GM23338 (cell line): Measurements from ENCODE around the gene SUCLG2. TPM values are rescaled to one million over a fixed set of nuclear protein-coding genes. Genes with fewer than 3 reads are reported as not detected.
A peak's percentile ranks its signal among the peaks of the same experiment; 100 is the strongest.

Experiments
- ATAC-seq: fragments of 200-7000 bp; cut with Tn5 transposase; 3 replicates; pipeline ENCODE4 v1.9.1; 2020
- DNase-seq: peaks from one replicate; pipeline ENCODE4 v3.0.0-alpha.2; 2015; ENCODE audit warnings: low spot score
- H2AFZ ChIP-seq: fragments of 200-600 bp; sonication (generic); 2 replicates; pipeline ENCODE4 v1.8.0; 2016; ENCODE audit warnings: antibody characterized with exemption, mild to moderate bottlenecking, moderate library complexity
- H3F3A ChIP-seq: fragments of 200-600 bp; sonication (generic); replicated peaks from 2 replicates; pipeline ENCODE4 v1.8.0; 2017; ENCODE audit warnings: antibody characterized with exemption, mixed run types, low read depth
- H3K27ac ChIP-seq: fragments of 200-600 bp; sonication (generic); 2 replicates; pipeline ENCODE4 v1.6.1; 2016; ENCODE audit warnings: low read depth
- H3K27me3 ChIP-seq: fragments of 200-600 bp; sonication (generic); 2 replicates; pipeline ENCODE4 v1.8.0; 2016; ENCODE audit warnings: mild to moderate bottlenecking, mixed run types, moderate library complexity; ENCODE audit not compliant: insufficient read depth
- H3K36me3 ChIP-seq: fragments of 200-600 bp; sonication (generic); 2 replicates; pipeline ENCODE4 v1.8.0; 2016; ENCODE audit warnings: mild to moderate bottlenecking; ENCODE audit not compliant: insufficient read depth
- H3K4me1 ChIP-seq: fragments of 200-600 bp; sonication (generic); 2 replicates; pipeline ENCODE4 v1.8.0; 2016; ENCODE audit warnings: mild to moderate bottlenecking, moderate library complexity; ENCODE audit not compliant: insufficient read depth
- H3K4me2 ChIP-seq: fragments of 200-600 bp; sonication (generic); 2 replicates; pipeline ENCODE4 v1.7.1; 2017; ENCODE audit warnings: mixed run types
- H3K4me3 ChIP-seq: fragments of 200-600 bp; sonication (generic); 2 replicates; pipeline ENCODE4 v1.6.1; 2016; ENCODE audit warnings: mixed run types
- H3K79me2 ChIP-seq: fragments of 200-600 bp; sonication (generic); replicated peaks from 2 replicates; pipeline ENCODE4 v1.8.0; 2017; ENCODE audit warnings: mild to moderate bottlenecking; ENCODE audit not compliant: insufficient read depth
- H3K9me2 ChIP-seq: fragments of 200-600 bp; sonication (generic); 2 replicates; pipeline ENCODE4 v1.8.0; 2017; ENCODE audit not compliant: insufficient read depth
- H4K20me1 ChIP-seq: fragments of 200-600 bp; sonication (generic); replicated peaks from 2 replicates; pipeline ENCODE4 v1.8.0; 2017; ENCODE audit warnings: mild to moderate bottlenecking; ENCODE audit not compliant: insufficient read depth
- H3K27ac Mint-ChIP-seq: 2 replicates; pipeline ENCODE4 v1.8.0; 2020; ENCODE audit warnings: inconsistent platforms, mild to moderate bottlenecking, moderate library complexity, mixed read lengths
- H3K27me3 Mint-ChIP-seq: 3 replicates; pipeline ENCODE4 v1.8.0; 2022; ENCODE audit warnings: low read depth, mild to moderate bottlenecking, moderate library complexity, mixed read lengths, inconsistent platforms; ENCODE audit not compliant: insufficient read depth, poor library complexity
- H3K36me3 Mint-ChIP-seq: 3 replicates; pipeline ENCODE4 v1.8.0; 2021; ENCODE audit warnings: low read depth, mild to moderate bottlenecking, inconsistent platforms, moderate library complexity, mixed read lengths
- H3K4me1 Mint-ChIP-seq: 3 replicates; pipeline ENCODE4 v1.8.0; 2020; ENCODE audit warnings: mild to moderate bottlenecking, inconsistent platforms, mixed read lengths
- H3K4me3 Mint-ChIP-seq: 3 replicates; pipeline ENCODE4 v1.8.0; 2021; ENCODE audit warnings: moderate library complexity, mild to moderate bottlenecking, inconsistent platforms, mixed read lengths
- H3K9me3 Mint-ChIP-seq: 3 replicates; pipeline ENCODE4 v1.8.0; 2020; ENCODE audit warnings: moderate library complexity, mild to moderate bottlenecking, inconsistent platforms, mixed read lengths
- CREB1 ChIP-seq: fragments of 250-450 bp; sonication (Bioruptor Pico); IDR thresholded peaks from 2 replicates; pipeline ENCODE4 v1.5.0; 2020; ENCODE audit warnings: low read depth, mild to moderate bottlenecking, moderate library complexity
- EZH2phosphoT487 ChIP-seq: fragments of 200-600 bp; sonication (generic); IDR thresholded peaks from one replicate; pipeline ENCODE4 v1.8.1; 2018; ENCODE audit warnings: antibody characterized with exemption; ENCODE audit not compliant: unreplicated experiment
- JUNB ChIP-seq: IDR thresholded peaks from one replicate; pipeline ENCODE4 v1.6.1; 2016; ENCODE audit warnings: antibody characterized with exemption; ENCODE audit not compliant: unreplicated experiment
- POLR2AphosphoS5 ChIP-seq: IDR thresholded peaks from 2 replicates; pipeline ENCODE4 v1.6.1; 2016; ENCODE audit warnings: antibody characterized with exemption, low read depth
- ZNF114 ChIP-seq: fragments of 250-450 bp; sonication (Bioruptor Pico); IDR thresholded peaks from 2 replicates; pipeline ENCODE4 v1.5.0; 2020; ENCODE audit warnings: mild to moderate bottlenecking, moderate library complexity
- ZNF331 ChIP-seq: fragments of 250-450 bp; sonication (Bioruptor Pico); IDR thresholded peaks from 2 replicates; pipeline ENCODE4 v1.5.0; 2020; ENCODE audit warnings: low read depth, mild to moderate bottlenecking, moderate library complexity
- polyA plus RNA-seq: library from polyadenylated mRNA; unstranded; fragments of >200 nt; fragmentation: Nextera tagmentation; extraction: Ambion mirVana; gene quantifications from 2 replicates; pipeline ENCODE4 v1.2.1, GENCODE V29; 2016
- total RNA-seq: library from RNA; depleted of rRNA; stranded (reverse); fragments of >200 nt; shearing (Covaris generic); gene quantifications from 2 replicates; pipeline ENCODE4 v1.2.3, GENCODE V29; 2014
- TF ChIP-seq, protein P1 (sequence below): IDR thresholded peaks from one replicate; pipeline ENCODE4 v1.6.1; 2018; ENCODE audit warnings: antibody characterized with exemption; ENCODE audit not compliant: unreplicated experiment
- TF ChIP-seq, protein P2 (sequence below): IDR thresholded peaks from 2 replicates; pipeline ENCODE4 v1.6.1; 2016; ENCODE audit warnings: antibody characterized with exemption
- TF ChIP-seq, protein P3 (sequence below), 2 experiments: fragments of 200-600 bp in 1 of 2; sonication (generic) in 1 of 2; conservative IDR thresholded peaks; 2 replicates each; pipeline versions ENCODE4 v1.5.1 to v1.6.1; 2016 to 2017; ENCODE audit warnings: antibody characterized with exemption in 2 of 2, low read depth in 2 of 2, mild to moderate bottlenecking in 2 of 2, moderate library complexity in 1 of 2
- TF ChIP-seq, protein P4 (sequence below): fragments of 250-450 bp; sonication (Bioruptor Pico); IDR thresholded peaks from 2 replicates; pipeline ENCODE4 v1.5.0; 2020; ENCODE audit warnings: mild to moderate bottlenecking, moderate library complexity

The SUCLG2 gene
- total and polyA plus RNA-seq, 2 experiments from 2014 or later: 29.3 to 39.0 TPM

DNA sequence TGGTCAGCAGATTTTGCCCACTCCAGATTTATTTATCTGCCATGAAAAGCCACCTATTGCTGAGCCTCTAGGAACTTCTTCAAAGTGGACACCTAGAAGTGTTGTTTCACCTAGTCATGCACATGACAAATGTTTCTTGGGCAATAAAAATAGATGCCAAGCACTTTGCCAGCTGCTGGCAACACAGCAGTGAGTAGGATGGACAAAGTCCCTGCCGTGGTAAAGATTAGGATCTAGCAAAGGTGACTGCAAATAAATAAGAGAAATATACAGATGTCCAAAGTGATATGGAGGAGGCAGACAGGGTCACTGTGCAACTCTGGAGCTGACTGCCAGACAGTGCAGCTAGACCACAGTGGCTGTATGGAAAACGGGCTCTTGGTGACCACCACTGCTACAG lies 137.9 kb downstream of the SUCLG2 start (continued):
- TF ChIP-seq EZH2phosphoT487 (no peak), ZNF114 (CRISPR knock-in tag) (no peak), POLR2AphosphoS5 (no peak), CREB1 (CRISPR knock-in tag) (no peak), JUNB (no peak), ZNF331 (CRISPR knock-in tag) (no peak)
- TF ChIP-seq, protein P1, sequence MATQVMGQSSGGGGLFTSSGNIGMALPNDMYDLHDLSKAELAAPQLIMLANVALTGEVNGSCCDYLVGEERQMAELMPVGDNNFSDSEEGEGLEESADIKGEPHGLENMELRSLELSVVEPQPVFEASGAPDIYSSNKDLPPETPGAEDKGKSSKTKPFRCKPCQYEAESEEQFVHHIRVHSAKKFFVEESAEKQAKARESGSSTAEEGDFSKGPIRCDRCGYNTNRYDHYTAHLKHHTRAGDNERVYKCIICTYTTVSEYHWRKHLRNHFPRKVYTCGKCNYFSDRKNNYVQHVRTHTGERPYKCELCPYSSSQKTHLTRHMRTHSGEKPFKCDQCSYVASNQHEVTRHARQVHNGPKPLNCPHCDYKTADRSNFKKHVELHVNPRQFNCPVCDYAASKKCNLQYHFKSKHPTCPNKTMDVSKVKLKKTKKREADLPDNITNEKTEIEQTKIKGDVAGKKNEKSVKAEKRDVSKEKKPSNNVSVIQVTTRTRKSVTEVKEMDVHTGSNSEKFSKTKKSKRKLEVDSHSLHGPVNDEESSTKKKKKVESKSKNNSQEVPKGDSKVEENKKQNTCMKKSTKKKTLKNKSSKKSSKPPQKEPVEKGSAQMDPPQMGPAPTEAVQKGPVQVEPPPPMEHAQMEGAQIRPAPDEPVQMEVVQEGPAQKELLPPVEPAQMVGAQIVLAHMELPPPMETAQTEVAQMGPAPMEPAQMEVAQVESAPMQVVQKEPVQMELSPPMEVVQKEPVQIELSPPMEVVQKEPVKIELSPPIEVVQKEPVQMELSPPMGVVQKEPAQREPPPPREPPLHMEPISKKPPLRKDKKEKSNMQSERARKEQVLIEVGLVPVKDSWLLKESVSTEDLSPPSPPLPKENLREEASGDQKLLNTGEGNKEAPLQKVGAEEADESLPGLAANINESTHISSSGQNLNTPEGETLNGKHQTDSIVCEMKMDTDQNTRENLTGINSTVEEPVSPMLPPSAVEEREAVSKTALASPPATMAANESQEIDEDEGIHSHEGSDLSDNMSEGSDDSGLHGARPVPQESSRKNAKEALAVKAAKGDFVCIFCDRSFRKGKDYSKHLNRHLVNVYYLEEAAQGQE: no peak
- TF ChIP-seq, protein P2, sequence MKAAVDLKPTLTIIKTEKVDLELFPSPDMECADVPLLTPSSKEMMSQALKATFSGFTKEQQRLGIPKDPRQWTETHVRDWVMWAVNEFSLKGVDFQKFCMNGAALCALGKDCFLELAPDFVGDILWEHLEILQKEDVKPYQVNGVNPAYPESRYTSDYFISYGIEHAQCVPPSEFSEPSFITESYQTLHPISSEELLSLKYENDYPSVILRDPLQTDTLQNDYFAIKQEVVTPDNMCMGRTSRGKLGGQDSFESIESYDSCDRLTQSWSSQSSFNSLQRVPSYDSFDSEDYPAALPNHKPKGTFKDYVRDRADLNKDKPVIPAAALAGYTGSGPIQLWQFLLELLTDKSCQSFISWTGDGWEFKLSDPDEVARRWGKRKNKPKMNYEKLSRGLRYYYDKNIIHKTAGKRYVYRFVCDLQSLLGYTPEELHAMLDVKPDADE: no peak
- TF ChIP-seq, protein P3, sequence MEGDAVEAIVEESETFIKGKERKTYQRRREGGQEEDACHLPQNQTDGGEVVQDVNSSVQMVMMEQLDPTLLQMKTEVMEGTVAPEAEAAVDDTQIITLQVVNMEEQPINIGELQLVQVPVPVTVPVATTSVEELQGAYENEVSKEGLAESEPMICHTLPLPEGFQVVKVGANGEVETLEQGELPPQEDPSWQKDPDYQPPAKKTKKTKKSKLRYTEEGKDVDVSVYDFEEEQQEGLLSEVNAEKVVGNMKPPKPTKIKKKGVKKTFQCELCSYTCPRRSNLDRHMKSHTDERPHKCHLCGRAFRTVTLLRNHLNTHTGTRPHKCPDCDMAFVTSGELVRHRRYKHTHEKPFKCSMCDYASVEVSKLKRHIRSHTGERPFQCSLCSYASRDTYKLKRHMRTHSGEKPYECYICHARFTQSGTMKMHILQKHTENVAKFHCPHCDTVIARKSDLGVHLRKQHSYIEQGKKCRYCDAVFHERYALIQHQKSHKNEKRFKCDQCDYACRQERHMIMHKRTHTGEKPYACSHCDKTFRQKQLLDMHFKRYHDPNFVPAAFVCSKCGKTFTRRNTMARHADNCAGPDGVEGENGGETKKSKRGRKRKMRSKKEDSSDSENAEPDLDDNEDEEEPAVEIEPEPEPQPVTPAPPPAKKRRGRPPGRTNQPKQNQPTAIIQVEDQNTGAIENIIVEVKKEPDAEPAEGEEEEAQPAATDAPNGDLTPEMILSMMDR (conservative IDR thresholded peaks at IDR 0.05; ENCODE audit: low read depth in 2 of 2): no peak

DNA sequence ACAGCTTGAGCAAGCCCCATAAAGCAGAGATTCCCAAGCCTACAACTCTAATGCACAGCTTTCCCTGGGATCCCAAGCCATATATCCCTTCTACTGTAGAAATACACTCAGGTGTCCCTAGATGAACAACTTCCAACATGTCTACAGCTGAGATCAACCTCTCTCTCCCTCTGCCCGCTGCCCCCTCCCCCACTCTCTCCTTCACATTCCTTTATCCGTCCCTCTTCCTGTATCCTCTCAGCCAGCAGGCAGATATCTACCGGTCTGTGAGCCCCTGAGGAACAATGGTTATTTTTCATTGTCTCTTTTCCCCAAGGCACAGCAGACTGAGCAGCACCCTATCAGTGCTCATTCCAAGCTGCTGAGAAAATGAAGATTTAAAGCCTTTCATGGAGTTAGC lies 138.6 kb downstream of the SUCLG2 start:
- Histone ChIP-seq H3K4me2 (peak overlapping the region; percentile 44), H3K27me3 (no peaks in the 10 kb centered on the region), H2AFZ (no peak overlapping the region), H3K9me2 (peaks cover 14% of the 10 kb centered on the region), H4K20me1 (no peaks in the 10 kb centered on the region), H3K27ac (no peak overlapping the region), H3K79me2 (no peaks in the 10 kb centered on the region), H3K36me3 (no peaks in the 10 kb centered on the region), H3F3A (no peaks in the 10 kb centered on the region), H3K4me1 (peaks cover 13% of the 10 kb centered on the region; the same call in 1 of the 2 replicates), H3K4me3 (peak overlapping the region; percentile 10; the same call in 1 of the 2 replicates)
- Mint-ChIP-seq H3K9me3 (no peaks in the 10 kb centered on the region), H3K4me3 (no peak overlapping the region), H3K27me3 (no peaks in the 10 kb centered on the region), H3K4me1 (peaks cover 13% of the 10 kb centered on the region), H3K27ac (peak overlapping the region; percentile 72), H3K36me3 (peaks cover 11% of the 10 kb centered on the region)
- DNase-seq: peak; percentile 73
- peak; percentile 97 for ATAC-seq
- TF ChIP-seq, protein P4, sequence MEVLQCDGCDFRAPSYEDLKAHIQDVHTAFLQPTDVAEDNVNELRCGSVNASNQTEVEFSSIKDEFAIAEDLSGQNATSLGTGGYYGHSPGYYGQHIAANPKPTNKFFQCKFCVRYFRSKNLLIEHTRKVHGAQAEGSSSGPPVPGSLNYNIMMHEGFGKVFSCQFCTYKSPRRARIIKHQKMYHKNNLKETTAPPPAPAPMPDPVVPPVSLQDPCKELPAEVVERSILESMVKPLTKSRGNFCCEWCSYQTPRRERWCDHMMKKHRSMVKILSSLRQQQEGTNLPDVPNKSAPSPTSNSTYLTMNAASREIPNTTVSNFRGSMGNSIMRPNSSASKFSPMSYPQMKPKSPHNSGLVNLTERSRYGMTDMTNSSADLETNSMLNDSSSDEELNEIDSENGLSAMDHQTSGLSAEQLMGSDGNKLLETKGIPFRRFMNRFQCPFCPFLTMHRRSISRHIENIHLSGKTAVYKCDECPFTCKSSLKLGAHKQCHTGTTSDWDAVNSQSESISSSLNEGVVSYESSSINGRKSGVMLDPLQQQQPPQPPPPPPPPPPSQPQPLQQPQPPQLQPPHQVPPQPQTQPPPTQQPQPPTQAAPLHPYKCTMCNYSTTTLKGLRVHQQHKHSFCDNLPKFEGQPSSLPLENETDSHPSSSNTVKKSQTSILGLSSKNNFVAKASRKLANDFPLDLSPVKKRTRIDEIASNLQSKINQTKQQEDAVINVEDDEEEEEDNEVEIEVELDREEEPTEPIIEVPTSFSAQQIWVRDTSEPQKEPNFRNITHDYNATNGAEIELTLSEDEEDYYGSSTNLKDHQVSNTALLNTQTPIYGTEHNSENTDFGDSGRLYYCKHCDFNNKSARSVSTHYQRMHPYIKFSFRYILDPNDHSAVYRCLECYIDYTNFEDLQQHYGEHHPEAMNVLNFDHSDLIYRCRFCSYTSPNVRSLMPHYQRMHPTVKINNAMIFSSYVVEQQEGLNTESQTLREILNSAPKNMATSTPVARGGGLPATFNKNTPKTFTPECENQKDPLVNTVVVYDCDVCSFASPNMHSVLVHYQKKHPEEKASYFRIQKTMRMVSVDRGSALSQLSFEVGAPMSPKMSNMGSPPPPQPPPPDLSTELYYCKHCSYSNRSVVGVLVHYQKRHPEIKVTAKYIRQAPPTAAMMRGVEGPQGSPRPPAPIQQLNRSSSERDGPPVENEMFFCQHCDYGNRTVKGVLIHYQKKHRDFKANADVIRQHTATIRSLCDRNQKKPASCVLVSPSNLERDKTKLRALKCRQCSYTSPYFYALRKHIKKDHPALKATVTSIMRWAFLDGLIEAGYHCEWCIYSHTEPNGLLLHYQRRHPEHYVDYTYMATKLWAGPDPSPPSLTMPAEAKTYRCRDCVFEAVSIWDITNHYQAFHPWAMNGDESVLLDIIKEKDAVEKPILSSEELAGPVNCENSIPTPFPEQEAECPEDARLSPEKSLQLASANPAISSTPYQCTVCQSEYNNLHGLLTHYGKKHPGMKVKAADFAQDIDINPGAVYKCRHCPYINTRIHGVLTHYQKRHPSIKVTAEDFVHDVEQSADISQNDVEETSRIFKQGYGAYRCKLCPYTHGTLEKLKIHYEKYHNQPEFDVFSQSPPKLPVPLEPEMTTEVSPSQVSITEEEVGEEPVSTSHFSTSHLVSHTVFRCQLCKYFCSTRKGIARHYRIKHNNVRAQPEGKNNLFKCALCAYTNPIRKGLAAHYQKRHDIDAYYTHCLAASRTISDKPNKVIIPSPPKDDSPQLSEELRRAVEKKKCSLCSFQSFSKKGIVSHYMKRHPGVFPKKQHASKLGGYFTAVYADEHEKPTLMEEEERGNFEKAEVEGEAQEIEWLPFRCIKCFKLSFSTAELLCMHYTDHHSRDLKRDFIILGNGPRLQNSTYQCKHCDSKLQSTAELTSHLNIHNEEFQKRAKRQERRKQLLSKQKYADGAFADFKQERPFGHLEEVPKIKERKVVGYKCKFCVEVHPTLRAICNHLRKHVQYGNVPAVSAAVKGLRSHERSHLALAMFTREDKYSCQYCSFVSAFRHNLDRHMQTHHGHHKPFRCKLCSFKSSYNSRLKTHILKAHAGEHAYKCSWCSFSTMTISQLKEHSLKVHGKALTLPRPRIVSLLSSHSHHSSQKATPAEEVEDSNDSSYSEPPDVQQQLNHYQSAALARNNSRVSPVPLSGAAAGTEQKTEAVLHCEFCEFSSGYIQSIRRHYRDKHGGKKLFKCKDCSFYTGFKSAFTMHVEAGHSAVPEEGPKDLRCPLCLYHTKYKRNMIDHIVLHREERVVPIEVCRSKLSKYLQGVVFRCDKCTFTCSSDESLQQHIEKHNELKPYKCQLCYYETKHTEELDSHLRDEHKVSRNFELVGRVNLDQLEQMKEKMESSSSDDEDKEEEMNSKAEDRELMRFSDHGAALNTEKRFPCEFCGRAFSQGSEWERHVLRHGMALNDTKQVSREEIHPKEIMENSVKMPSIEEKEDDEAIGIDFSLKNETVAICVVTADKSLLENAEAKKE: peak; percentile 93
- TF ChIP-seq ZNF114 (CRISPR knock-in tag) (peak; percentile 31; the same call in 1 of the 2 replicates), CREB1 (CRISPR knock-in tag) (no peak)
- TF ChIP-seq, protein P3 (conservative IDR thresholded peaks at IDR 0.05; ENCODE audit: low read depth in 2 of 2): no peak
